Panc1 (cell line): ENCODE results near the gene TNIK. TPM values are rescaled to one million over a fixed set of nuclear protein-coding genes. Genes with fewer than 3 reads are reported as not detected.

ENCODE experiments used
- ATAC-seq: fragments of 200-7000 bp; cut with Tn5 transposase; 2 replicates; pipeline ENCODE4 v1.9.1; 2020; ENCODE audit warnings: mild to moderate bottlenecking, moderate library complexity
- BruUV-seq: library from RNA; stranded (reverse); fragments of 400-500 nt; replicated peaks from 2 replicates; lab custom pipeline; 2021; lab: Mats Ljungman, UMichigan
- CTCF ChIA-PET: fragments of 300-600 bp; sonication (Branson Sonifier 250); formaldehyde crosslinking; loops from one replicate; lab custom pipeline; 2022; ENCODE audit warnings: antibody characterized with exemption; lab: Charles Lee
- POLR2A ChIA-PET: fragments of 300-600 bp; sonication (Branson Sonifier 250); formaldehyde crosslinking; loops from one replicate; lab custom pipeline; 2022; ENCODE audit warnings: antibody characterized with exemption; lab: Charles Lee
- DNase-seq: peaks from one replicate; pipeline ENCODE4 v3.0.0-alpha.2; 2010; ENCODE audit warnings: low read depth, low spot score
- H3K27ac ChIP-seq: 2 replicates; pipeline ENCODE4 v1.5.1; 2011; ENCODE audit warnings: mild to moderate bottlenecking, low read length, inconsistent platforms
- H3K27me3 ChIP-seq: fragments of 200-500 bp; sonication (Bioruptor generic); 2 replicates; pipeline ENCODE4 v1.6.0; 2014; ENCODE audit warnings: low read length, inconsistent platforms; ENCODE audit not compliant: control insufficient read depth, insufficient read depth
- H3K36me3 ChIP-seq: fragments of 200-500 bp; sonication (Bioruptor generic); 2 replicates; pipeline ENCODE4 v1.5.1; 2014; ENCODE audit warnings: inconsistent platforms, mild to moderate bottlenecking, low read length, moderate library complexity; ENCODE audit not compliant: control insufficient read depth, insufficient read depth
- H3K4me1 ChIP-seq: 2 replicates; pipeline ENCODE4 v1.5.1; 2011; ENCODE audit warnings: inconsistent platforms, mild to moderate bottlenecking, low read length, moderate library complexity; ENCODE audit not compliant: control insufficient read depth, insufficient read depth
- H3K4me3 ChIP-seq, 2 experiments: 2 replicates each; pipeline ENCODE4 v1.5.1; 2011 to 2012; ENCODE audit warnings: low read depth in 2 of 2, low read length in 2 of 2, mild to moderate bottlenecking in 2 of 2, inconsistent platforms in 1 of 2, moderate library complexity in 1 of 2
- H3K9me3 ChIP-seq: fragments of 200-500 bp; sonication (Bioruptor generic); 2 replicates; pipeline ENCODE4 v1.5.1; 2014; ENCODE audit warnings: low read depth, mild to moderate bottlenecking, inconsistent platforms, low read length, moderate library complexity; ENCODE audit not compliant: control insufficient read depth, insufficient read depth
- CTCF ChIP-seq: fragments of 450-650 bp; IDR thresholded peaks from 2 replicates; pipeline ENCODE4 v1.5.1; 2017; ENCODE audit warnings: mild to moderate bottlenecking
- POLR2AphosphoS5 ChIP-seq: IDR thresholded peaks from 2 replicates; pipeline ENCODE4 v1.6.1; 2012; ENCODE audit warnings: mild to moderate bottlenecking, low read depth, low read length, moderate library complexity
- REST ChIP-seq, 2 experiments: IDR thresholded peaks; 2 replicates each; pipeline ENCODE4 v1.6.1; 2011 to 2012; ENCODE audit warnings: low read depth in 2 of 2, control low read depth in 1 of 2, low read length in 1 of 2, mild to moderate bottlenecking in 1 of 2, moderate library complexity in 1 of 2; ENCODE audit not compliant: insufficient read depth in 1 of 2
- SIN3A ChIP-seq: IDR thresholded peaks from 2 replicates; pipeline ENCODE4 v1.6.1; 2012; ENCODE audit warnings: low read depth, mild to moderate bottlenecking, low read length, moderate library complexity, borderline replicate concordance; ENCODE audit not compliant: insufficient read depth
- TCF7L2 ChIP-seq: IDR thresholded peaks from 2 replicates; pipeline ENCODE4 v1.6.1; 2011; ENCODE audit warnings: mild to moderate bottlenecking, low read depth, low read length, inconsistent platforms
- in situ Hi-C: cut with HindIII; loops from 2 replicates; pipeline ENCODE4 v1.10.0; 2016; ENCODE audit warnings: low sequenced_read_pairs, low pct_unique_long_range_greater_than_20kb
- intact Hi-C: fragments of 100-400 bp; cut with micrococcal nuclease; formaldehyde crosslinking; loops from one replicate; pipeline ENCODE4 v1.10.0; 2022; ENCODE audit not compliant: unreplicated experiment
- total RNA-seq: library from RNA; stranded (reverse); gene quantifications from one replicate; pipeline ENCODE4 v1.2.1, GENCODE V29; 2021; ENCODE audit not compliant: unreplicated experiment

The TNIK gene
- total RNA-seq, 1 experiment from 2014 or later = 1.9 TPM

DNA sequence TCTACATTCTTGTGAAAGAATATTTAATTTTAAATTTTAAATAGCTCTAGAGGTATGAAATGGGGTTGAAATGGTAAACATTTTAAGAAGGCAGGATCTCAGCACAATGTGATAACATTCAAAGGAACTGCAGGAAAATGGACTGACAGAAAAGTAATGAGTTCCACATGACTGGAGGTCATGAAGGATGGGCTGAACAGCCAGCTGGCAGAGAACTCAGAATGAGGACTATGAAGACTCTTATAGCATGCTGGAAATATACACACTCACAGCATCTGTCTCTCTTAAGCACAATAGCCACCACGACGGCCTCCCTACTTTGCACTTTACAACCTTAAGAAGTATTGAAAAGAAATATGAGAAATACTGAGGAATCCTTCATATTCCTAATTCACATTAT, 94.7 kb downstream of the TNIK start:
- POLR2A ChIA-PET = no interaction called here
- no TSS peak for BruUV-seq

GRCh38 chr3:171364500-171364899, 95.7 kb downstream of the TNIK start:
- intact Hi-C loops (no loop called here), in situ Hi-C loops (no loop called here)
- ATAC-seq (no peak), DNase-seq (no peak)
- TF ChIP-seq CTCF = no peak
- no peak for TF ChIP-seq REST (IDR thresholded peaks at IDR 0.05; ENCODE audit: insufficient read depth in 1 of 2, low read depth in 2 of 2, low read length in 1 of 2)
- no peak for TF ChIP-seq POLR2AphosphoS5
- no peak for TF ChIP-seq TCF7L2
- no peak for TF ChIP-seq SIN3A
- no peaks in the 10 kb centered on the region for H3K9me3 ChIP-seq
- peaks cover 11% of the 10 kb centered on the region; the same call in 1 of the 2 replicates for H3K27me3 ChIP-seq
- ChIA-PET POLR2A (no interaction called here), CTCF (no interaction called here)
- no TSS peak for BruUV-seq
- H3K27ac ChIP-seq = no peak overlapping the region
- H3K4me3 ChIP-seq = no peak overlapping the region
- H3K36me3 ChIP-seq = no peaks in the 10 kb centered on the region
- no peaks in the 10 kb centered on the region for H3K4me1 ChIP-seq

More for the DNA sequence above, 94.7 kb downstream of the TNIK start:
- DNase-seq (no peak), ATAC-seq (no peak)
- no peaks in the 10 kb centered on the region for H3K36me3 ChIP-seq
- CTCF ChIA-PET = interaction anchor here (0.5 kb wide), 1 partner anchor 81 kb away, joined by 3 read pairs; no protein-coding TSS in a partner anchor
- intact Hi-C loops = no loop called here
- no peak overlapping the region for H3K27ac ChIP-seq
- H3K9me3 ChIP-seq = no peaks in the 10 kb centered on the region
- TF ChIP-seq TCF7L2 (no peak), CTCF (no peak), POLR2AphosphoS5 (no peak), SIN3A (no peak), REST (IDR thresholded peaks at IDR 0.05; ENCODE audit: insufficient read depth in 1 of 2, low read depth in 2 of 2, low read length in 1 of 2) (no peak)
- no peak overlapping the region for H3K4me3 ChIP-seq
- 0 out of 2 replicates have a peak, but pooled peaks cover 7% of the 10 kb centered on the region for H3K27me3 ChIP-seq
- in situ Hi-C loops = no loop called here
- H3K4me1 ChIP-seq = no peaks in the 10 kb centered on the region
